ENCODE results near the gene ONECUT3. TPM values are rescaled to one million over a fixed set of nuclear protein-coding genes. Genes with fewer than 3 reads are reported as not detected.

ONECUT3 gene
- total RNA-seq, 1 experiment from 2014 or later, result not detected

GRCh38 chr19:1765232-1765903 is 12.1 kb downstream of the ONECUT3 start:
- Histone ChIP-seq H3K36me3 (ENCODE audit: insufficient read depth, low read length, poor library complexity, severe bottlenecking) (no peaks in the 10 kb centered on the region), H3K27me3 (replicated peaks; ENCODE audit: insufficient read depth, low read depth, low read length, poor library complexity) (peaks cover 88% of the 10 kb centered on the region), H3K27ac (ENCODE audit: low read depth, low read length, poor library complexity, severe bottlenecking) (no peak overlapping the region), H3K9me3 (ENCODE audit: low read depth, low read length, poor library complexity, severe bottlenecking) (peaks cover 3% of the 10 kb centered on the region), H3K4me1 (ENCODE audit: insufficient read depth, low read length, poor library complexity, severe bottlenecking) (peaks cover 14% of the 10 kb centered on the region), H3K4me3 (ENCODE audit: low read depth, low read length, poor library complexity, severe bottlenecking) (no peak overlapping the region)
- ChIA-PET CTCF (interaction anchor here (0.7 to 0.9 kb wide), 2 partner anchors 13 to 31 kb away, joined by 3 to 7 read pairs; no protein-coding TSS in a partner anchor), POLR2A (ENCODE audit: low non-redundant PET) (no interaction called here)
- TF ChIP-seq EZH2 (IDR thresholded peaks at IDR 0.05; ENCODE audit: borderline replicate concordance, low read depth, low read length, poor library complexity, severe bottlenecking) (no peak), CTCF (conservative IDR thresholded peaks at IDR 0.05; ENCODE audit: low read depth, low read length) (no peak)
- intact Hi-C loops (cut with micrococcal nuclease; ENCODE audit: unreplicated experiment), result no loop called here
- no peak for DNase-seq (ENCODE audit: low spot score)
- BruUV-seq (replicated peaks), result no TSS peak

GRCh38 chr19:1765904-1766799 is 12.8 kb downstream of the ONECUT3 start:
- TF ChIP-seq CTCF (conservative IDR thresholded peaks at IDR 0.05; ENCODE audit: low read depth, low read length), result no peak
- TF ChIP-seq EZH2 (IDR thresholded peaks at IDR 0.05; ENCODE audit: borderline replicate concordance, low read depth, low read length, poor library complexity, severe bottlenecking), result peak; percentile 67
- H3K4me1 ChIP-seq (ENCODE audit: insufficient read depth, low read length, poor library complexity, severe bottlenecking), result peaks cover 14% of the 10 kb centered on the region
- no peak overlapping the region for H3K27ac ChIP-seq (ENCODE audit: low read depth, low read length, poor library complexity, severe bottlenecking)
- POLR2A ChIA-PET (ENCODE audit: low non-redundant PET), result no interaction called here
- BruUV-seq (replicated peaks), result no TSS peak
- H3K4me3 ChIP-seq (ENCODE audit: low read depth, low read length, poor library complexity, severe bottlenecking), result no peak overlapping the region
- intact Hi-C loops (cut with micrococcal nuclease; ENCODE audit: unreplicated experiment), result loop anchor here (2.0 kb wide), 1 partner anchor 93 kb away; no protein-coding TSS in a partner anchor
- peaks cover 11% of the 10 kb centered on the region for H3K9me3 ChIP-seq (ENCODE audit: low read depth, low read length, poor library complexity, severe bottlenecking)
- CTCF ChIA-PET, result interaction anchor here (0.5 to 0.9 kb wide), 3 partner anchors 12 to 91 kb away, joined by 4 to 7 read pairs (median 6); no protein-coding TSS in a partner anchor
- H3K27me3 ChIP-seq (replicated peaks; ENCODE audit: insufficient read depth, low read depth, low read length, poor library complexity), result peaks cover 84% of the 10 kb centered on the region
- no peaks in the 10 kb centered on the region for H3K36me3 ChIP-seq (ENCODE audit: insufficient read depth, low read length, poor library complexity, severe bottlenecking)
- DNase-seq (ENCODE audit: low spot score), result no peak

- Histone ChIP-seq H3K9me3 (ENCODE audit: low read depth, low read length, poor library complexity, severe bottlenecking) (peaks cover 16% of the 10 kb centered on the region), H3K27ac (ENCODE audit: low read depth, low read length, poor library complexity, severe bottlenecking) (no peak overlapping the region), H3K36me3 (ENCODE audit: insufficient read depth, low read length, poor library complexity, severe bottlenecking) (no peaks in the 10 kb centered on the region), H3K27me3 (replicated peaks; ENCODE audit: insufficient read depth, low read depth, low read length, poor library complexity) (peaks cover 76% of the 10 kb centered on the region), H3K4me1 (ENCODE audit: insufficient read depth, low read length, poor library complexity, severe bottlenecking) (peaks cover 14% of the 10 kb centered on the region), H3K4me3 (ENCODE audit: low read depth, low read length, poor library complexity, severe bottlenecking) (no peak overlapping the region)
- TF ChIP-seq EZH2 (IDR thresholded peaks at IDR 0.05; ENCODE audit: borderline replicate concordance, low read depth, low read length, poor library complexity, severe bottlenecking) (no peak), CTCF (conservative IDR thresholded peaks at IDR 0.05; ENCODE audit: low read depth, low read length) (no peak)
- DNase-seq (ENCODE audit: low spot score), result no peak
- BruUV-seq (replicated peaks), result no TSS peak
- ChIA-PET POLR2A (ENCODE audit: low non-redundant PET) (no interaction called here), CTCF (interaction anchor here (0.7 to 1.5 kb wide), 3 partner anchors 91 to 161 kb away, joined by 3 to 6 read pairs (median 5); partner anchors contain the start of gene UQCR11)
- intact Hi-C loops (cut with micrococcal nuclease; ENCODE audit: unreplicated experiment), result loop anchor here (2.0 kb wide), 1 partner anchor 94 kb away; no protein-coding TSS in a partner anchor
These were observed 13.6 kb downstream of the ONECUT3 start for GRCh38 chr19:1766800-1767352.
